ENCODE data around the gene GNAS.

Gene GNAS

GRCh38 chr20:58882704-58883089 lies 30.2 kb downstream of the GNAS start:
- DNase-seq, result no peak

- DNase-seq, result no peak
These were observed 30.8 kb downstream of the GNAS start for GRCh38 chr20:58883241-58883691.

- DNase-seq, result no peak
These were observed 32.5 kb downstream of the GNAS start for GRCh38 chr20:58884966-58885365.

- DNase-seq, result no peak
These were observed 34.0 kb downstream of the GNAS start for GRCh38 chr20:58886546-58886945.

GRCh38 chr20:58888103-58888502 lies 35.6 kb downstream of the GNAS start:
- DNase-seq, result no peak

- peak in 1 of 2 experiments; percentile 10 for DNase-seq
These were observed 36.2 kb downstream of the GNAS start for GRCh38 chr20:58888521-58889333.

GRCh38 chr20:58889334-58889760 lies 36.8 kb downstream of the GNAS start:
- DNase-seq, result no peak

GRCh38 chr20:58889798-58890517 lies 37.4 kb downstream of the GNAS start:
- no peak for DNase-seq

- DNase-seq, result no peak
These were observed 38.1 kb downstream of the GNAS start for GRCh38 chr20:58890518-58891085.

- peak in 1 of 2 experiments; percentile 14 for DNase-seq
These were observed 38.7 kb downstream of the GNAS start for GRCh38 chr20:58891086-58891717.

GRCh38 chr20:58891718-58892140 lies 39.2 kb downstream of the GNAS start:
- no peak for DNase-seq

- no peak for DNase-seq
These were observed 39.8 kb downstream of the GNAS start for GRCh38 chr20:58892141-58892931.

GRCh38 chr20:58892932-58893224 lies 40.4 kb downstream of the GNAS start:
- DNase-seq, result no peak

GRCh38 chr20:58893355-58894120 lies 41.0 kb downstream of the GNAS start:
- DNase-seq, result no peak

- DNase-seq, result no peak
These were observed 42.3 kb downstream of the GNAS start for GRCh38 chr20:58894652-58895447.

- no peak for DNase-seq
These were observed 43.1 kb downstream of the GNAS start for GRCh38 chr20:58895448-58896180.

- no peak for DNase-seq
These were observed 44.3 kb downstream of the GNAS start for GRCh38 chr20:58896820-58897219.

- no peak for DNase-seq
These were observed 45.0 kb downstream of the GNAS start for GRCh38 chr20:58897488-58897887.

- DNase-seq, result no peak
These were observed 46.3 kb downstream of the GNAS start for GRCh38 chr20:58898629-58899408.
